Subcutaneous adipose tissue (tissue), 4 donors: Measurements from ENCODE around the gene SYT9. TPM values are rescaled to one million over a fixed set of nuclear protein-coding genes. Genes with fewer than 3 reads are reported as not detected.

Source experiments
- total RNA-seq, 4 donors: library from RNA; depleted of rRNA; stranded (reverse); fragments of >200 nt; gene quantifications; one replicate each; pipeline ENCODE4 v1.1.0, GENCODE V29; 2016
- TF ChIP-seq, protein P1 (sequence below): fragments of 450-650 bp; IDR thresholded peaks from one replicate; pipeline ENCODE4 v1.5.1; 2016; ENCODE audit warnings: low read depth, mild to moderate bottlenecking, control low read depth, antibody characterized with exemption, moderate library complexity

The SYT9 gene
- total RNA-seq, 4 donors from 2014 or later = not detected

DNA sequence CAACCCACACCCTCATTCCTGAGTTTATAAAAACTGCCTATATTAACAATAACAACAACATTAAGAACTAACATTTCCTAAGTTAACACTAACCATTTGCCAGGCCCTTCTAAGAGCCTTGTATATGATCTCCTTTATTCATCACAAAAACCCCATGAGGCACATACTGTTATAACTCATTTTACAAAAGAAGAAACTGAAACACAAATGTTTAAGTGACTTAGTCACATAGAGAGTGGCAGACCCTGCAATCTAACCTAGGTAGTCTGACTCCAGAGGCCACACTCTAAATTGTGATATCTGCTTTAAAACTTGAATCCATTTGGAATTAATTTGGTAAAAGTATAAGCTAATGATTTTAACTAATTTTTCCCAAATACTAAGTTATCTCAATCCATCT is 116.1 kb downstream of the SYT9 start:
- TF ChIP-seq, protein P1, sequence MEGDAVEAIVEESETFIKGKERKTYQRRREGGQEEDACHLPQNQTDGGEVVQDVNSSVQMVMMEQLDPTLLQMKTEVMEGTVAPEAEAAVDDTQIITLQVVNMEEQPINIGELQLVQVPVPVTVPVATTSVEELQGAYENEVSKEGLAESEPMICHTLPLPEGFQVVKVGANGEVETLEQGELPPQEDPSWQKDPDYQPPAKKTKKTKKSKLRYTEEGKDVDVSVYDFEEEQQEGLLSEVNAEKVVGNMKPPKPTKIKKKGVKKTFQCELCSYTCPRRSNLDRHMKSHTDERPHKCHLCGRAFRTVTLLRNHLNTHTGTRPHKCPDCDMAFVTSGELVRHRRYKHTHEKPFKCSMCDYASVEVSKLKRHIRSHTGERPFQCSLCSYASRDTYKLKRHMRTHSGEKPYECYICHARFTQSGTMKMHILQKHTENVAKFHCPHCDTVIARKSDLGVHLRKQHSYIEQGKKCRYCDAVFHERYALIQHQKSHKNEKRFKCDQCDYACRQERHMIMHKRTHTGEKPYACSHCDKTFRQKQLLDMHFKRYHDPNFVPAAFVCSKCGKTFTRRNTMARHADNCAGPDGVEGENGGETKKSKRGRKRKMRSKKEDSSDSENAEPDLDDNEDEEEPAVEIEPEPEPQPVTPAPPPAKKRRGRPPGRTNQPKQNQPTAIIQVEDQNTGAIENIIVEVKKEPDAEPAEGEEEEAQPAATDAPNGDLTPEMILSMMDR = no peak

DNA sequence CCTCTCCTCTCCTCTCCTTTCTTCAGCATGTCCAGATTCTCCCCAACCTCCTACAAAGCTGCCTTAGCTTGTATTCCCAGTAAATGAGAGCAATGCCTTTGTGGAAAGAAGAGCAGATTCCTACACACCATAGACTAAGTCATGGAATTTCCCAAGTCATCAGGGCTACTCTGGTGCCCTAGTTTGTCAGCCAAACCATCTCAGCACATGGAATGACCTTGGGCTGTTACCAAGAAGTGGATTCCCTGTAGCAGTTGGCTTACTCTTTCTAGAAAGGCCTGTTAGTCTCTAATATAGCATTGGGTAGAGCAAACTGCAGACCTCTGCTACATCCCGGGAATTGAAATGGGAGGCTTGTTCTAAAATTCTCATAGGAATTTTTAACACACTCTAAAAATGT is 124.7 kb downstream of the SYT9 start:
- TF ChIP-seq, protein P1 = no peak

DNA sequence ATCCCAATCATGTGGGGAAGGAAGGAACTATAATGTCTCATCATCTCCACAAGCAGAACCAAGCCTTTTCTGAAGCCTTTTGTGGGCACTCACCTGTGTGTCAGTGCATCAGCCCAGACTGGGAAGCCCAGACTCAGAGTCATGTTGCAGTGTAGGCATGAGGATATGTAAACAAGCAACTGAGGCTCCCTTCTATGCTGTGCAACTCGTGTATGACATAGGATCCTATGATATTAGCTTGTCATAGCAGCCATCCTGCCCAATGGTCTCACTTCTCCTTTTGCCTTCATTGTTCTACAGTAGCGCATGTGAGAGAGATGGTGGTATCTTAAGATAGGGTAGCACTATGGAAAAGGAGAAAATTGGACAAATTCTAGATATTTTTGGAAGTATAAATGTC is 130.2 kb downstream of the SYT9 start:
- TF ChIP-seq, protein P1 = no peak

DNA sequence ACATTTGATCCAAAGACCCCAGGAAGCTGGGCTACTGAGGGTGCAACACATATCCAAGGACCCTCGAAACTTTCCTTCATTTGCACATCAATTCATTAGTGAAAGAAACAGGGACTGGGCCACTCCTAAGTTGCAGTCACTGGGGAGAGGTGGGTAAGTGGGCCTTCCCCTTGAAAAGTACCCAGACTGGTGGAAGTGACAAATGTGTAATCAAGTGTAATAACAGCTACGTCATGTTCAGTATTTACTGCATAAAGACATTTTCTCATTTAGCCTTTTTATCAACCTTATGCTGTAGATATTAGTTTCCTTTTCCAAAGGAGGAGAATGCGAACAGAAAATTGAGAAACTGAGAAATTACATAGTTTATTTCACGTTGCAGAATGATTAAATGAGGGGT is 131.7 kb downstream of the SYT9 start:
- TF ChIP-seq, protein P1 = no peak

DNA sequence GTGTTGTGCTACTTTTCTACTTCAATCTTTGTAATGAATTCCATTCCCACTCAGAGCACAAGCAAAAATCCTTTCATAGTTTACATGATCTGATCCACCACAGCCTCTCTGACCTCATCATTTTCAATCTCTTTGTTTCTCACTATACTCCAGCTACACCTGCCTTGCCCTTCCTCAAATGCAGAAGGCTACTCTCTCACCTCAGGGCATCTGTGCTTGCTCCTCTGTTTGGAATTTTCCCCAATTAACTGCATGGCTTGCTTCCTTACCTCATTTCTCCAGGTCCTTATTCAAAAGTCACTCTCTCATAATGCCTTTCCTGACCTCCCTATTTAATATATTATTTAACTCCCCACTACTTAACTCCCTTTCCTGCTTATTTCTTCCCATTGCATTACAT is 133.0 kb downstream of the SYT9 start:
- TF ChIP-seq, protein P1 = no peak

DNA sequence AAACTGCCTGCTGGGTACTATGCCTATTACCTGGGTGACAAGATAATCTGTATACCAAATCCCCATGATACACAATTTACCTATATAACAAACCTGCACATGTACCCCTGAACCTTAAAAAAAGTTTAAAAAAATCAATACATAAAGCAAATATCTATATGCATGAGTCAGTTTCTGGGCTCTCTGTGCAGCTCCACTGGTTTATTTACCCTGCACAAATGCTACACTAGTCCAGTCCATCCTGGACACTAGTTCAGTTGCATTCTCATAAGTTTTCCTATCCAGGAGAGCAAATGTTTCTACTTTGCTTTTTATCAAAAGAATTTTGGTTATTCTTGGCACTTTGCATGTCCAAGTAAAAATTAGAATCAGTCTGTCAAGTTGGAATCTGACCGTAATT is 133.8 kb downstream of the SYT9 start:
- TF ChIP-seq, protein P1 = no peak

DNA sequence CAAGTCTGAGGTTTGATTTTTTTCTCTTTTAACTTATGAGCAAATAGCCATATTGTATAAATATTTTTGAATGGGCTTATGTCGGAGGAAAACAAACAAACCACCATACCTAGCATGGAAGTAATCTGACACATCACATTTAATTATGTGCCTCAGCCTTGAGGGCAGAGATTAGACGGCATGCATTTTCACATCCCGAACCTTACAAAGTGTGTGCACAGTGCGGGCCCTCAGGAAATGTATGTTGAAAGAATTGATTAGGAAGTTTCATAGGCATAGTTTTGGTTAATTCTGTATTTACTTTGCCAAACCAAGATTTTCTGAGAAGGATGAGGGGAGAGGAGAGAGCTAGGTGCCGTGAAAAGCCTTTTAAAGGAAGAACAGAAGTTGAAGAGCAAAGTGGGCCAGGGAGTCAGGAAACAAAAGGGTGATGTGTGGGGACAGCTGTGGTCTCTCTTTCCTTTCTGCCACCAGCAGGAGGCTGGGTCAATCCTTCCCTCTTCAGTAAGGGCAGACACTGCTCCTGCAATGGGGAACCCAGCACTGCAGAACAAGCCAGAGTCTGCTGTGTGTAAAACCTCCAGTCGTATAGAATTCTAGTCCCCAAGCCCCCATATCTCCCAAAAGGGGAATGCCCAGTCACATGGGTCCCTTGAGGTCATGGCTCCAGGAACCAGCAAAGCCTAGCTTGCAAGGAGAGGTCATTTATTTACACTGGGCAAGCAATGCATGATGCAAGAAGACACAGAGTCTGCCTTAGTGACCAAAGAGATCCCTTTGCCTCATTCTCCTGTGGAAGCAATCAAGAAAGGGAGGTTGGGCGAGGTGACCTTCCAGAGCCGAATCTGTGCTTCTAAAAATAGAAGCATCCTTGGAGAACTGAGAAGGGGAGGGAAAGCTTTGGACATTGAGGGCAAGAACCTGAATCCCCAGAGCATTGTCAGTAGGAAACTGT is 162.5 kb downstream of the SYT9 start:
- TF ChIP-seq, protein P1 = no peak
